Erythroblast (primary cell): ENCODE measurements around the gene CACNA1B.

Experiments used
- GATA1 ChIP-seq: IDR thresholded peaks from 2 replicates; pipeline ENCODE4 v1.6.1; 2011; ENCODE audit warnings: low read depth, mild to moderate bottlenecking, control low read depth, low read length, moderate library complexity
- POLR2A ChIP-seq: IDR thresholded peaks from 2 replicates; pipeline ENCODE4 v1.6.1; 2011; ENCODE audit warnings: mild to moderate bottlenecking, low read length

DNA sequence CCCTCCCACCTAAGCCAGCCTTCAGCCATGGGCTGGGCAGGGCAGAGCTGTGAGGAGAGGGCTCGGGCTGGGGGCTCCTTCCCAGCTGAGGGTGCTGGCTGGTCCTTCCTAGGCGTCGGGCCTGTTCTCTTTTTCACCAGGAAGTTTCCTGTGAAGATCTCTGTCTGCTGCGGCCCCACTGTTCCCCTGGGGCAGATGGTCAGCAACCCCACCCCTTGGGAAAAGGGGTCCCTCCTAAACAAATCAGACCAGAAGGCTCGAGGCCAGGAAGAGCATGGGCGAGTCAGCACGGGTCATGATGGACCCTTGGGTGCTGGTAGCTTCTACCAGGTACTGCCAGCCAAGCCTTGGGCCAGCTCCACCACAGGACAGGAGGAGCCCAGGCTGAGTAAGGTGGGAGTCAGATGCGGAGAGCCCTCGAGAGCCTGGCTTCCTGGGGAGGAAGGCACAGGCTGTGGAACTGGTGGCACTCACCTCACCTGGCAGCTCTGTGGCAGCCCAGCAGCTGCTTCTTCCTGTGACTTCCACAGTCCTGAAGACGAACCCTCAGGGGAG lies 3.5 kb downstream of the CACNA1B start:
- TF ChIP-seq POLR2A (no peak), GATA1 (no peak)
